Measurements from ENCODE around the gene EGFR. TPM values are rescaled to one million over a fixed set of nuclear protein-coding genes. Genes with fewer than 3 reads are reported as not detected.
A peak's percentile ranks its signal among the peaks of the same experiment; 100 is the strongest.

Gene EGFR
- total and polyA plus RNA-seq, 12 donors, result 7.0 to 111 (median 71.6) TPM

DNA sequence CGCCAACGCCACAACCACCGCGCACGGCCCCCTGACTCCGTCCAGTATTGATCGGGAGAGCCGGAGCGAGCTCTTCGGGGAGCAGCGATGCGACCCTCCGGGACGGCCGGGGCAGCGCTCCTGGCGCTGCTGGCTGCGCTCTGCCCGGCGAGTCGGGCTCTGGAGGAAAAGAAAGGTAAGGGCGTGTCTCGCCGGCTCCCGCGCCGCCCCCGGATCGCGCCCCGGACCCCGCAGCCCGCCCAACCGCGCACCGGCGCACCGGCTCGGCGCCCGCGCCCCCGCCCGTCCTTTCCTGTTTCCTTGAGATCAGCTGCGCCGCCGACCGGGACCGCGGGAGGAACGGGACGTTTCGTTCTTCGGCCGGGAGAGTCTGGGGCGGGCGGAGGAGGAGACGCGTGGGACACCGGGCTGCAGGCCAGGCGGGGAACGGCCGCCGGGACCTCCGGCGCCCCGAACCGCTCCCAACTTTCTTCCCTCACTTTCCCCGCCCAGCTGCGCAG lies 424 bp downstream of the EGFR start:
- intact Hi-C loops (cut with DNase I), result no loop called here
- TF ChIP-seq POLR2A (IDR thresholded peaks at IDR 0.05), result peak in 1 of 2 donors; percentile 40
- TF ChIP-seq, protein P1, sequence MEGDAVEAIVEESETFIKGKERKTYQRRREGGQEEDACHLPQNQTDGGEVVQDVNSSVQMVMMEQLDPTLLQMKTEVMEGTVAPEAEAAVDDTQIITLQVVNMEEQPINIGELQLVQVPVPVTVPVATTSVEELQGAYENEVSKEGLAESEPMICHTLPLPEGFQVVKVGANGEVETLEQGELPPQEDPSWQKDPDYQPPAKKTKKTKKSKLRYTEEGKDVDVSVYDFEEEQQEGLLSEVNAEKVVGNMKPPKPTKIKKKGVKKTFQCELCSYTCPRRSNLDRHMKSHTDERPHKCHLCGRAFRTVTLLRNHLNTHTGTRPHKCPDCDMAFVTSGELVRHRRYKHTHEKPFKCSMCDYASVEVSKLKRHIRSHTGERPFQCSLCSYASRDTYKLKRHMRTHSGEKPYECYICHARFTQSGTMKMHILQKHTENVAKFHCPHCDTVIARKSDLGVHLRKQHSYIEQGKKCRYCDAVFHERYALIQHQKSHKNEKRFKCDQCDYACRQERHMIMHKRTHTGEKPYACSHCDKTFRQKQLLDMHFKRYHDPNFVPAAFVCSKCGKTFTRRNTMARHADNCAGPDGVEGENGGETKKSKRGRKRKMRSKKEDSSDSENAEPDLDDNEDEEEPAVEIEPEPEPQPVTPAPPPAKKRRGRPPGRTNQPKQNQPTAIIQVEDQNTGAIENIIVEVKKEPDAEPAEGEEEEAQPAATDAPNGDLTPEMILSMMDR (IDR thresholded peaks at IDR 0.05), result no peak
- H3K27ac ChIP-seq, result peak overlapping the region in 4 of 5 donors; percentile 68 to 96 (median 86)
- H3K9me3 ChIP-seq (replicated peaks in 1 of 3), result no peaks in the 10 kb centered on the region
- H3K36me3 ChIP-seq (replicated peaks in 1 of 2), result no peaks in the 10 kb centered on the region
- H3K27me3 ChIP-seq, result no peaks in the 10 kb centered on the region
- WGBS, 4 donors, result 0 to 7% (median 0%) methylated on average over 1 to 70 of the region's 70 CpGs
- H3K4me3 ChIP-seq, result peak overlapping the region; percentile 53 to 99 (median 68)
- peak; percentile 53 to 76 (median 70) for DNase-seq
- H3K4me1 ChIP-seq (replicated peaks in 1 of 2), result peaks cover 4 to 20% of the 10 kb centered on the region in 2 donors

DNA sequence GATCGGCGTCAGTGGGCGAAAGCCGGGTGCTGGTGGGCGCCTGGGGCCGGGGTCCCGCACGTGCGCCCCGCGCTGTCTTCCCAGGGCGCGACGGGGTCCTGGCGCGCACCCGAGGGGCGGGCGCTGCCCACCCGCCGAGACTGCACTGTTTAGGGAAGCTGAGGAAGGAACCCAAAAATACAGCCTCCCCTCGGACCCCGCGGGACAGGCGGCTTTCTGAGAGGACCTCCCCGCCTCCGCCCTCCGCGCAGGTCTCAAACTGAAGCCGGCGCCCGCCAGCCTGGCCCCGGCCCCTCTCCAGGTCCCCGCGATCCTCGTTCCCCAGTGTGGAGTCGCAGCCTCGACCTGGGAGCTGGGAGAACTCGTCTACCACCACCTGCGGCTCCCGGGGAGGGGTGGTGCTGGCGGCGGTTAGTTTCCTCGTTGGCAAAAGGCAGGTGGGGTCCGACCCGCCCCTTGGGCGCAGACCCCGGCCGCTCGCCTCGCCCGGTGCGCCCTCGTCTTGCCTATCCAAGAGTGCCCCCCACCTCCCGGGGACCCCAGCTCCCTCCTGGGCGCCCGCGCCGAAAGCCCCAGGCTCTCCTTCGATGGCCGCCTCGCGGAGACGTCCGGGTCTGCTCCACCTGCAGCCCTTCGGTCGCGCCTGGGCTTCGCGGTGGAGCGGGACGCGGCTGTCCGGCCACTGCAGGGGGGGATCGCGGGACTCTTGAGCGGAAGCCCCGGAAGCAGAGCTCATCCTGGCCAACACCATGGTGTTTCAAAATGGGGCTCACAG lies 1.1 kb downstream of the EGFR start:
- H3K4me1 ChIP-seq (replicated peaks in 1 of 2), result peaks cover 4 to 20% of the 10 kb centered on the region in 2 donors
- no peaks in the 10 kb centered on the region for H3K9me3 ChIP-seq (replicated peaks in 1 of 3)
- peak overlapping the region; percentile 55 to 96 (median 82) for H3K27ac ChIP-seq
- no peaks in the 10 kb centered on the region for H3K27me3 ChIP-seq
- 0 to 3% (median 2%) methylated on average over 12 to 78 of the region's 78 CpGs for WGBS, 4 donors
- peak in 6 of 7 donors; percentile 39 to 51 (median 46) for DNase-seq
- TF ChIP-seq, protein P1 (IDR thresholded peaks at IDR 0.05), result peak in 4 of 6 experiments; percentile 11 to 28 (median 18)
- no peak for TF ChIP-seq POLR2A (IDR thresholded peaks at IDR 0.05)
- no peaks in the 10 kb centered on the region for H3K36me3 ChIP-seq (replicated peaks in 1 of 2)
- intact Hi-C loops (cut with DNase I), result no loop called here
- H3K4me3 ChIP-seq, result peak overlapping the region; percentile 53 to 99 (median 68)

DNA sequence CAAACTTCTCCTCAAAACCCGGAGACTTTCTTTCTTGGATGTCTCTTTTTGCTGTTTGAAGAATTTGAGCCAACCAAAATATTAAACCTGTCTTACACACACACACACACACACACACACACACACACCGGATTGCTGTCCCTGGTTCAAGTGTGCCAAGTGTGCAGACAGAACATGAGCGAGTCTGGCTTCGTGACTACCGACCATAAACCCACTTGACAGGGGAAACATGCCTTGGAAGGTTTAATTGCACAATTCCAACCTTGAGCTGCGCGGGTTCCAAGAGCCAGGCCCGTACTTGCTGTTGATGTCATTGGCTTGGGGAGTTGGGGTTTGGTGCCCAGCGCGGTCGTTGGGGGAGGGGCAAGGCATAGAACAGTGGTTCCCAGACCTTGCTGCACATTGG lies 1.7 kb downstream of the EGFR start:
- H3K4me1 ChIP-seq (replicated peaks in 1 of 2), result peaks cover 4 to 20% of the 10 kb centered on the region in 2 donors
- WGBS, 4 donors, result 27 to 41% (median 36%) methylated on average over 10 to 11 of the region's 11 CpGs

DNA sequence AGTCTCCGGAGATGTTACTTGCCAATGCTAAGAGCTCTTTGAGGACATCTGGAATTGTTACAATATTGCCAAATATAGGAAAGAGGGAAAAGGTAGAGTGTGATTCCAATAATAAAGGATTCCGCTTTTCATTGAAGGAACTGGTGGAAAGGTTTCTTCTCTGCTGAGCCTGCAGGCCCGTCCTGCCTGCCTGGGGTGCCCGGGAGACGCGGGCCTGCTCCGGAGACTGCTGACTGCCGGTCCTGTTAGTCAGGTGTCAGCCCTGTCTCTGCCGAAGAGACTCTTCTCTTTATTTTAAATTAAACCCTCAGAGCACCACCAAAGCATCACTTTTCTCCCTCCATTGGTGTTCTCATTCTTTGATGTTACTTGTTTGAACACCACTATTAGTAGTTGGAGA lies 2.2 kb downstream of the EGFR start:
- no peak for TF ChIP-seq POLR2A (IDR thresholded peaks at IDR 0.05)
- TF ChIP-seq, protein P1 (IDR thresholded peaks at IDR 0.05), result no peak
- peak overlapping the region in 3 of 5 donors; percentile 6 to 89 (median 76) for H3K27ac ChIP-seq
- H3K9me3 ChIP-seq (replicated peaks in 1 of 3), result no peaks in the 10 kb centered on the region
- 75 to 86% (median 84%) methylated on average over 9 of the region's 9 CpGs for WGBS, 4 donors
- H3K27me3 ChIP-seq, result no peaks in the 10 kb centered on the region
- no peak for DNase-seq
- peak overlapping the region in 1 of 4 donors; percentile 99 for H3K4me3 ChIP-seq
- intact Hi-C loops (cut with DNase I), result no loop called here
- no peaks in the 10 kb centered on the region for H3K36me3 ChIP-seq (replicated peaks in 1 of 2)
- H3K4me1 ChIP-seq (replicated peaks in 1 of 2), result peaks cover 4 to 20% of the 10 kb centered on the region in 2 donors

More for the DNA sequence above, 1.7 kb downstream of the EGFR start:
- TF ChIP-seq, protein P1 (IDR thresholded peaks at IDR 0.05), result no peak
- peak in 1 of 2 donors; percentile 61 for TF ChIP-seq POLR2A (IDR thresholded peaks at IDR 0.05)
- no peaks in the 10 kb centered on the region for H3K36me3 ChIP-seq (replicated peaks in 1 of 2)
- H3K27me3 ChIP-seq, result no peaks in the 10 kb centered on the region
- H3K4me3 ChIP-seq, result peak overlapping the region in 3 of 4 donors; percentile 62 to 99 (median 75)
- no peaks in the 10 kb centered on the region for H3K9me3 ChIP-seq (replicated peaks in 1 of 3)
- H3K27ac ChIP-seq, result peak overlapping the region; percentile 55 to 96 (median 82)
- peak; percentile 76 to 86 (median 79) for DNase-seq
- intact Hi-C loops (cut with DNase I), result no loop called here

Data from adrenal gland (tissue), 12 donors.